Stomach (tissue), 4 donors: Measurements from ENCODE around the gene USP17L26.
"Not testable (repeated sequence)": the region's sequence is repeated elsewhere in the genome, so short reads cannot be mapped to it uniquely, and the experiment has no call there.

ENCODE experiments used
- CTCF ChIP-seq, 7 experiments: fragments of 450-650 bp in 4 of 7; fragments of 200-600 bp in 3 of 7; sonication (generic) in 3 of 7; IDR thresholded peaks; one replicate each; pipeline ENCODE4 v1.5.1; 2016 to 2019; ENCODE audit warnings: antibody characterized with exemption in 7 of 7, control low read depth in 2 of 7, mild to moderate bottlenecking in 1 of 7
- POLR2A ChIP-seq, 4 donors: fragments of 450-650 bp; IDR thresholded peaks; one replicate each; pipeline ENCODE4 v1.6.1; 2016; ENCODE audit warnings: antibody characterized with exemption in 4 of 4, control low read depth in 2 of 4, mild to moderate bottlenecking in 1 of 4, moderate library complexity in 1 of 4

DNA sequence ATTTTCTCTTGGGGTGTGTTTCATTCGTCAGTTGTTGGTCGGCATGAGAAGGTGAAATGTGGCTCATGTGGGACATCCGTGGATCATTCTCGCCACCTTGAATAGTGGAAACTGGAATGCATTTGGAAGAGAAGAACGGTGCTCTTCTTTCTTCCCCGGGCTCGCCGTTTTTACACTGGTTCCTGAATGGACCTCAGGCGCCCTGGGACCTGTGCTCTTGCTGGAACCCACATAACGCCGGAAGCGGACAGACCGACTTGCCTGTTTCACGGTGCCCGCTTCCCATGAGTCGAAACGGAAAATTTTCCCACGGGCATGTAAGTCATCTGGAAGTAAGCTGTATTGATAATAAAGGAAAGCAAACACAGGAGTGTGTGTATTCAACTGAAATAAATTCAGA lies 16.4 kb downstream of the USP17L26 start:
- not testable (repeated sequence) for TF ChIP-seq CTCF, POLR2A (IDR thresholded peaks at IDR 0.05)
